ENCODE data around the gene CCDC195. TPM values are rescaled to one million over a fixed set of nuclear protein-coding genes. Genes with fewer than 3 reads are reported as not detected.

The CCDC195 gene
- total and polyA plus RNA-seq, 2 of the 4 experiments (the other 2 are of a cell fraction) = not detected

GRCh38 chr2:224716921-224717320 lies 756 bp upstream of the CCDC195 start:
- no peaks in the 10 kb centered on the region; the same call in none of the 2 replicates for H3K27me3 ChIP-seq (ENCODE audit: control insufficient read depth, insufficient read depth, low read length)
- H2BK120ac ChIP-seq (ENCODE audit: low read depth, low read length) = no peak overlapping the region
- in situ Hi-C loops (cut with MboI; ENCODE audit: low sequenced_read_pairs) (no loop called here), intact Hi-C loops (cut with micrococcal nuclease) (no loop called here), dilution Hi-C loops (cut with HindIII; ENCODE audit: low sequenced_read_pairs, unreplicated experiment) (no loop called here)
- no peak overlapping the region for H3K23ac ChIP-seq (ENCODE audit: low read depth, low read length)
- no peaks in the 10 kb centered on the region for H4K20me1 ChIP-seq (ENCODE audit: insufficient read depth, low read length)
- H3K9ac ChIP-seq (ENCODE audit: low read depth, low read length) = no peak overlapping the region
- ATAC-seq (ENCODE audit: low read depth) (no peak), DNase-seq (no peak)
- H3K27ac ChIP-seq (ENCODE audit: insufficient read depth, low read length) = no peak overlapping the region
- no peak overlapping the region for H3K18ac ChIP-seq (ENCODE audit: low read depth, low read length)
- TF ChIP-seq RCOR1 (IDR thresholded peaks at IDR 0.05; ENCODE audit: insufficient replicate concordance, low read length) = no peak
- TF ChIP-seq, protein P1, sequence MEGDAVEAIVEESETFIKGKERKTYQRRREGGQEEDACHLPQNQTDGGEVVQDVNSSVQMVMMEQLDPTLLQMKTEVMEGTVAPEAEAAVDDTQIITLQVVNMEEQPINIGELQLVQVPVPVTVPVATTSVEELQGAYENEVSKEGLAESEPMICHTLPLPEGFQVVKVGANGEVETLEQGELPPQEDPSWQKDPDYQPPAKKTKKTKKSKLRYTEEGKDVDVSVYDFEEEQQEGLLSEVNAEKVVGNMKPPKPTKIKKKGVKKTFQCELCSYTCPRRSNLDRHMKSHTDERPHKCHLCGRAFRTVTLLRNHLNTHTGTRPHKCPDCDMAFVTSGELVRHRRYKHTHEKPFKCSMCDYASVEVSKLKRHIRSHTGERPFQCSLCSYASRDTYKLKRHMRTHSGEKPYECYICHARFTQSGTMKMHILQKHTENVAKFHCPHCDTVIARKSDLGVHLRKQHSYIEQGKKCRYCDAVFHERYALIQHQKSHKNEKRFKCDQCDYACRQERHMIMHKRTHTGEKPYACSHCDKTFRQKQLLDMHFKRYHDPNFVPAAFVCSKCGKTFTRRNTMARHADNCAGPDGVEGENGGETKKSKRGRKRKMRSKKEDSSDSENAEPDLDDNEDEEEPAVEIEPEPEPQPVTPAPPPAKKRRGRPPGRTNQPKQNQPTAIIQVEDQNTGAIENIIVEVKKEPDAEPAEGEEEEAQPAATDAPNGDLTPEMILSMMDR (conservative IDR thresholded peaks at IDR 0.05; ENCODE audit: low read depth, low read length) = no peak
- TF ChIP-seq FOS (IDR thresholded peaks at IDR 0.05; ENCODE audit: low read depth, low read length) = no peak
- no peak for TF ChIP-seq NFE2L2 (IDR thresholded peaks at IDR 0.05; ENCODE audit: low read depth, low read length)
- no peak for TF ChIP-seq RFX5 (IDR thresholded peaks at IDR 0.05; ENCODE audit: low read depth, low read length)
- TF ChIP-seq BHLHE40 (IDR thresholded peaks at IDR 0.05; ENCODE audit: low read depth, low read length) = no peak
- no peak for TF ChIP-seq MAFK (IDR thresholded peaks at IDR 0.05; ENCODE audit: low read depth, low read length)
- no peak for TF ChIP-seq SMC3 (IDR thresholded peaks at IDR 0.05; ENCODE audit: low read depth, low read length)
- no peak for TF ChIP-seq CHD1 (IDR thresholded peaks at IDR 0.05; ENCODE audit: low read depth, low read length)
- TF ChIP-seq POLR2A (IDR thresholded peaks at IDR 0.05; ENCODE audit: low read depth, low read length) = no peak
- no peak for TF ChIP-seq MXI1 (IDR thresholded peaks at IDR 0.05; ENCODE audit: borderline replicate concordance, low read depth, low read length)
- TF ChIP-seq, protein P2, sequence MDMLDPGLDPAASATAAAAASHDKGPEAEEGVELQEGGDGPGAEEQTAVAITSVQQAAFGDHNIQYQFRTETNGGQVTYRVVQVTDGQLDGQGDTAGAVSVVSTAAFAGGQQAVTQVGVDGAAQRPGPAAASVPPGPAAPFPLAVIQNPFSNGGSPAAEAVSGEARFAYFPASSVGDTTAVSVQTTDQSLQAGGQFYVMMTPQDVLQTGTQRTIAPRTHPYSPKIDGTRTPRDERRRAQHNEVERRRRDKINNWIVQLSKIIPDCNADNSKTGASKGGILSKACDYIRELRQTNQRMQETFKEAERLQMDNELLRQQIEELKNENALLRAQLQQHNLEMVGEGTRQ (IDR thresholded peaks at IDR 0.05; ENCODE audit: low read depth, low read length) = no peak
- TF ChIP-seq ELK1 (IDR thresholded peaks at IDR 0.05; ENCODE audit: borderline replicate concordance, low read depth, low read length) = no peak
- TF ChIP-seq RAD21 (IDR thresholded peaks at IDR 0.05; ENCODE audit: low read length) = no peak
- no peak overlapping the region for H3K14ac ChIP-seq (replicated peaks; ENCODE audit: low read depth, low read length)
- no peak overlapping the region for H3K4ac ChIP-seq (ENCODE audit: low read depth, low read length)
- no CpG with 5 or more reads among the region's 2 CpGs for WGBS, 2 experiments (ENCODE audit: extremely low coverage in 2 of 2, insufficient read length in 1 of 2)
- no peak overlapping the region for H2AK5ac ChIP-seq (ENCODE audit: low read depth, low read length)
- H3K4me1 ChIP-seq (ENCODE audit: control insufficient read depth, insufficient read depth, low read length) = no peaks in the 10 kb centered on the region
- H4K91ac ChIP-seq (ENCODE audit: insufficient read depth, low read depth, low read length) = no peak overlapping the region
- no peak overlapping the region for H2AK9ac ChIP-seq (replicated peaks; ENCODE audit: low read depth, low read length, poor library complexity)
- H3K56ac ChIP-seq (ENCODE audit: extremely low read depth, insufficient read depth, low read length) = no peak overlapping the region
- H4K8ac ChIP-seq (ENCODE audit: low read depth in 2 of 2, low read length in 2 of 2) = no peak overlapping the region
- no peak overlapping the region for H2AFZ ChIP-seq (replicated peaks; ENCODE audit: low read length, poor library complexity)
- H2BK20ac ChIP-seq (ENCODE audit: low read depth, low read length) = no peak overlapping the region
- BruUV-seq (replicated peaks) = no TSS peak
- no peak overlapping the region for H3K4me2 ChIP-seq (ENCODE audit: low read depth, low read length)
- no peak overlapping the region for H2BK15ac ChIP-seq (ENCODE audit: low read depth, low read length)
- CTCF ChIA-PET = no interaction called here
- H3K9me1 ChIP-seq (ENCODE audit: insufficient read depth, low read length) = no peaks in the 10 kb centered on the region
- H3K36me3 ChIP-seq (ENCODE audit: control insufficient read depth, insufficient read depth, low read length) = no peaks in the 10 kb centered on the region
- POLR2A ChIA-PET (ENCODE audit: unreplicated experiment) = no interaction called here
- H4K5ac ChIP-seq (ENCODE audit: low read depth, low read length) = no peak overlapping the region
- no peaks in the 10 kb centered on the region for H3K79me1 ChIP-seq (ENCODE audit: low read depth in 1 of 2, low read length in 2 of 2)
- no peak overlapping the region for H2BK5ac ChIP-seq (ENCODE audit: low read depth, low read length, poor library complexity, severe bottlenecking)
- no peaks in the 10 kb centered on the region for H3K9me3 ChIP-seq (ENCODE audit: control insufficient read depth, insufficient read depth, low read length)
- no peak overlapping the region for H3K4me3 ChIP-seq (ENCODE audit: insufficient read depth, low read depth, low read length)

Data from IMR-90 (cell line).